HUDEP-2 (cell line): Measurements from ENCODE around the gene TBC1D25.

Source experiments
- DNase-seq, 76 experiments: peaks; one replicate each; lab custom pipeline; 2025; ENCODE audit not compliant: unreplicated experiment in 76 of 76; lab: John Stamatoyannopoulos, UW

TBC1D25 gene, protein sequence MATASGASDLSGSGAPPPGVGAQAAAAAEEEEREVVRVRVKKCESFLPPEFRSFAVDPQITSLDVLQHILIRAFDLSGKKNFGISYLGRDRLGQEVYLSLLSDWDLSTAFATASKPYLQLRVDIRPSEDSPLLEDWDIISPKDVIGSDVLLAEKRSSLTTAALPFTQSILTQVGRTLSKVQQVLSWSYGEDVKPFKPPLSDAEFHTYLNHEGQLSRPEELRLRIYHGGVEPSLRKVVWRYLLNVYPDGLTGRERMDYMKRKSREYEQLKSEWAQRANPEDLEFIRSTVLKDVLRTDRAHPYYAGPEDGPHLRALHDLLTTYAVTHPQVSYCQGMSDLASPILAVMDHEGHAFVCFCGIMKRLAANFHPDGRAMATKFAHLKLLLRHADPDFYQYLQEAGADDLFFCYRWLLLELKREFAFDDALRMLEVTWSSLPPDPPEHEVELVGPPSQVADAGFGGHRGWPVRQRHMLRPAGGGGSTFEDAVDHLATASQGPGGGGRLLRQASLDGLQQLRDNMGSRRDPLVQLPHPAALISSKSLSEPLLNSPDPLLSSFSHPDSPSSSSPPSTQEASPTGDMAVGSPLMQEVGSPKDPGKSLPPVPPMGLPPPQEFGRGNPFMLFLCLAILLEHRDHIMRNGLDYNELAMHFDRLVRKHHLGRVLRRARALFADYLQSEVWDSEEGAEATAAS

DNA sequence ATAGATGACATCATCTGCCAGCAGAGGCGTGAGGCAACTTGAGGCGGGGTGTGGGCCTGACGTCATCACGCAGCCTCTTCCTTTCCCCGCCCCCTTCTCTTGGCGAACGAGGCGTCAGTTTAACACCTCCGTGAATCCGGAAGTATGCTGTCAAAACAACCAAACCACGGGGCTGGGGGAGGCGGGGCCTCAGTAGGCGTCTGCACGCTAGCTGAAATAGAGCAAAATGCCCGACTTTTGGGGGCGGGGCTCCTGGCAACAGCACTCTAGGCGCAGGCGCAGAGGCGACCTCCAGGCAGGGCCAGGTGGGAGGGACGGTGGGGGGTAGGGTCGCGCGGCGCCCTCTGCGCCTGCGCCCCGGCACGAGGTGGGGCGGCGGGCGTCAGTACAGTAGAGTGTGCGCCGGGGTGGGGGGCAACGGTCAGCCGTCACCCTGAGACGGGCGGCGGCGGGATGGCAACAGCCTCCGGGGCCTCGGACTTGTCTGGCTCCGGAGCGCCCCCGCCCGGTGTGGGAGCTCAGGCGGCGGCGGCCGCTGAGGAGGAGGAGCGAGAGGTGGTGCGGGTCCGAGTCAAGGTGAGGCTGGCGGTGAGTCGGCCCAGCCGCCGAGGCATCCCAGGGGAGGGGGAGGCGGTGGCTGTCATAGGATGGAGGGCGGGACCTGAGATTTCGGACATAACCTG lies at the start of gene TBC1D25:
TBC1D25 (plus strand) TSS at position 370 of the 683 bp plus-strand sequence; CDS start at position 454, 84 bp downstream.
- peak; percentile 6 to 97 (median 91) for DNase-seq

DNA sequence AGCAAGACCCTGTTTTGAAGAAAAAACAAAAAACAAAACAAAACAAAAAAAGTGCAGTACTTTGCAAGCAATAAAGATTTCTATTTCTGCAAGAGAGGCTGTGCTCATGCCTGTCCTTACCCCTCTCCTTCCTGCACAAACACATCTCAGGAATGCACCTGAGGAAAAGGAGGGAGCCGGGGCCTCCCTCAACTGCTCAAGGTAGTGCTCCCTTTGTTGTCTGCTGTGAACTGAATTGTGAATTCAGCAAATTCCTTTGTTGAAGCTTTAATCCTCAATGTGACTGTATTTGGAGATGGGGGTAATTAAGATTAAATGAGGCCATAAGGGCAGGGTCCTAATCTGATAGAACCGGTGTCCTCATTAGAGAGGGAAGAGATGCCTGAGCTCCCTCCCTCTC lies 49.6 kb upstream of the TBC1D25 start:
- DNase-seq, result no peak

DNA sequence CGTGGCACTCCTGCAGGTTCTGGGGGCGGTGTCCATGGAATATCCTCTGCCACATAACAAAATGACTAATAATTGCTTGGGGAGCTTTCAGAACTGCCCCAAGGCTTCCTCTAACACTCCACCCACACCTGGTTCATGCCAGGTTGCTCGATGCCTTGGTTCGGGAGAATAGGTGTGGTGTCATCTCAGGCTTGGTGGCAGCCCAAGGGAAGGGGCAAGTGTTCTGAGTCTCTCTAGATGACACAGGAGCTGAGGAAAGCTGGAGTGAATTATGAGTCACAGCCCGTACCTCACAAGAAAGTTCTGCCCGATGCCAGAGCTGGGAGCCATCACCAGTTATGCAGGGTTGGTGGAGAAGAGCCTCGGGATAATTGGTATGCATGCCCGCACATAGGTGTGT lies 48.9 kb upstream of the TBC1D25 start:
- no peak for DNase-seq

DNA sequence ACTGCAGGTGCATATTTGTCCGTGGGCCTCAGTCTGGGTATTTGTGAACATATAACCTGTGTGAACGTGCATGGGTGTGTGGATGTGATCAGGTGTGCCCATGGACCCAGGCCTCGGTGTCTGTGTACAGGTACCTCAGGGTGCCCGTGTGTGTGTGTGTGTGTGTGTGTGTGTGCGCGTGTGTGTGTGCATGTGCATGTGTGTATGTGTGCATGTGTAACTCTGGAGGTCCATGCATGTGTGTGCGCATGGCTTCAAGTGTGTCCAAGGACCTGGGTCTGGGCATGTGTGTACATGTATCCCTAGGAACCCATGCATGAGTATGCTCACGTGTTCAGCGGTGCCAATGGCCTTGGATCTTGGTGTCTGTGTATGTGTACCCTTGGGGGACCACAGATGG lies 47.7 kb upstream of the TBC1D25 start:
- no peak for DNase-seq

DNA sequence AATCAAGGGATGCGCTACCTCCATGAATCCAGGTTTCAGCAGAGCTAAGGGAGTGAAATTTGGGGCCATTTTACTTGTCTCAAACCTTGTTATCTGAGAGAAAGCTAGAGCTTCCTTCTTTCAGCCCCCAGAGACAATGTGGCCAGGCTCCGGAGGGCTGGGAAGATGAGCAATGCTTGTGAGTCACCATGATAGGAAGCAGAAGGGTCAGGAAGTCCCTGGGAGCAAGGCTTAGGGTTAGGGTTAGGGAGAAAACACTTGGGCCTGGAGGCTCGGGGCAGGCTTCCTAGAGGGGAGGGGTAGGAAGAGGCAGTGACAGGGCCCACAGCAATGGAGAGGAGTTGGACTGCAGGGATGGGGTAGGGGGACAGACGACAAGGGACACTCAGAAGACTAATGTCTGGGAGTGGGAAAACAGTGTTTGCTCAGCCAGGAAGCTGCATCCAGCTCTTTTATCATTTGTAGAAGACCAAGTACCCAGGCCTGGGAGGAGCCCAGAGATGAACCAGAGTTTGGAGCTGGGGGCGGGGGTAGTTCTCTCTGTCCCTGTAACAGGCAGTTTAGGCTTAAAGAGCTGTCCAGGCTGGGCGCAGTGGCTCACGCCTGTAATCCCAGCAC lies 47.1 kb upstream of the TBC1D25 start:
- DNase-seq, result no peak

DNA sequence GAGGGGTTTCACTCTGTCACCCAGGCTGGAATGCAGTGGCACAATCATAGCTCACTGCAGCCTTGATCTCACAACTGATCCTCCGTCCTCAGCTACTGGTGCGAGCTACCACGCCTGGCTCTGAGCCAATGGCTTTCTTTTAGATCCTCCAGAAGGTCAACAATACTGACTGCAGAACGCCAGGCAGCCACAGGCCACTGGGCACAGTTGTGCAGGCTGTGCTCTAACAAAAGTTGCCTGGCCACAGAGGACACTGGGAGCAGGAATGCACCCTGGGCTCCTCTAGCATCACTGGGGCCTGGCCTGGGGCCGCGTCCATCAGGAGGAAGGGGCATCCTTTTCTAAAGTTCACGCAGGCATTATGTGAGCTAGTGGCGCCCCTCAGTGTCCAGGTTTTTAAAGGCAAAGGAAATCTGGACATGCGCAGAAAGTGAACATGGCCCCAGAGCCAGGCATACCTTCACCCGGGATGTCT lies 45.6 kb upstream of the TBC1D25 start:
- peak in 1 of 76 experiments; percentile 11 for DNase-seq

DNA sequence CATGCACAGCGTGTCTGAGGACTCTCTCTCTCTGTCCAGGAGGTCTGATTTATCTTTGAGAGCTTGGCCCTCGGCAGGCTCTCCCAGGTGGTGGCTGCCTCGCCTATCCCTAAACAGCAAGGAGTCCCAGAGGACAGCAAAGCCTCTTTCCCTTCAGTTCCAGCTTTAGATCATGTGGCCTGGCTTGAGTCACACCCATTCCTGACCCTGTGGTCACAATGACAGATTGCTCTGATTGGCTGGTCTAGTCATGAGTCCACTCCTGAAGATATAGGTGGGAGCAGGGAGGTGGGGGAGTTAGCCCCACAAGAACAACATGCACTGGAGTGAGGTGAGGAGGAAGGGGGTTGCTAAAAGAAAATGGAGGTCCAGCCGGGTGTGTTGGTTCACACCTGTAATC lies 42.9 kb upstream of the TBC1D25 start:
- DNase-seq, result no peak

DNA sequence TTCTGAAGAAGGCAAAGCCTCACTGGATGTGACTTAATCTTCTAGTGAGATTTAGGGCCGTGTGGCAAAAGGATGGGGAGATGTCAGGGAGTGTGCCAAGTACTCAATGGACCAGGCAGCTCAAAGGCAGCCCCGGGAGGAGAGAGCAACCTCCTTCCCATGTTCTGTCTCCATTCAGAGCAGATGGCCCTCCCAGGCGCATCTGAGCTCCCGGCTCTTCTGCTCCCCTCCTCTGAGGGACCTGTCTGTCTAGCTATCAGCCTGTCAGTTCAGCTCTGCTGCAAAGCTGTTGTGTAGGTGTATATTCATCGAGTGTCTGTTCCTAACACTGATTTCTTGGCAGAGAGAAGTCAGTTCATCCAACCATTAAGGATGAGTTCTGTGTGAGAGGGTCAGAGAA lies 41.6 kb upstream of the TBC1D25 start:
- no peak for DNase-seq

DNA sequence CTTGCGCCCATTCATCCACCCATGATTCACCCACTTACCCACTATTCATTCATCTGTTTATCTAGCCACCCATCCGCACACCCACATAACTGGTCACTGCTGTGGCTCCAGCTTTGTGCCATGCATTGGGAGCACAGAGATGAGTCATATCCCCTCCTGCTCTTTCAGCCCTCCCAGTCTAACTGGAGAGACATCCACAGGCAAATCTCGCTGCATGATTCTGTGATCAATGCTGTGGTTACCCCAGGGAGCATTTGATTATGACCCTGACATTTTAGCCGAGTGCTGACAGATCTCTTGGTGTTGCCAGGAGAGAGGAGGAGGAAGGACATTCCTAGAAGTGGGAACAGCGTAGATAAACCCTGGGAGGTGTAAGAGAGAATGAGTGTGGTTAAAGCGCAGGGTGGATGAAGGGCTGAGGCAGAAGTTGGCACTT lies 41.1 kb upstream of the TBC1D25 start:
- DNase-seq, result peak in 21 of 76 experiments; percentile 0 to 36 (median 11)

DNA sequence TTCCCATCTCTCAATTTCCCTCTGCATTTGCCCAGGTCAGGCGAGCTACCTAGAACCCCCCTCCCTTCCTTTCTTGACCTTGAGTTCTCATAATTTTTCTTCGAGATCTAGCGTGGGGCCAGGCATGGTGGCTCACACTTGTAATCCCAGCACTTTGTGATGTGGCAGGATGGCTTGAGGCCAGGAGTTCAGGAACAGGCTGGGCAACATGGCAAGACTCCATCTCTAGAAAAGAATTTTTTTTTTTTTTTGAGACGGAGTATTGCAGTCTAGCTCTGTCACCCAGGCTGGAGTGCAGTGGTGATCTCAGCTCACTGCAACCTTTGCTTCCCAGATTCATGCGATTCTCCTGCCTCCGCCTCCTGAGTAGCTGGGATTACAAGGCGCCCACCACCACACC lies 35.3 kb upstream of the TBC1D25 start:
- DNase-seq, result no peak

DNA sequence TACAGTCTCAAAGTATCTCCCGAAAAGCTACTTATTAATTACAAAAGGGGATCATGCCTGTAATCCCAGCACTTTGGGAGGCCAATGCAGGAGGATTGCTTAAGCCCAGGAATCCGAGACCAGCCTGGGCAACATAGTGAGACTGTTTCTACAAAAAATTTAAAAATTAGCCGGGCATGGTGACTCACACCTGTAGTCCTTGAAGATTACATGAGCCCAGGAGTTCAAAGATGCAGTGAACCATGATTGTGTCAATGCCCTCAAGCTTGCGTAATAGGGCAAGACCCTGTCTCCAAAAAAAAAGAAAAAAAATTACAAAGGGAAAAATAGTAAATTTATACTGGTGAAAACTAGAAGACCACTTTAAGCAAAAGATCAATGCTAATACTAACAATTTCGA lies 34.0 kb upstream of the TBC1D25 start:
- DNase-seq, result no peak

DNA sequence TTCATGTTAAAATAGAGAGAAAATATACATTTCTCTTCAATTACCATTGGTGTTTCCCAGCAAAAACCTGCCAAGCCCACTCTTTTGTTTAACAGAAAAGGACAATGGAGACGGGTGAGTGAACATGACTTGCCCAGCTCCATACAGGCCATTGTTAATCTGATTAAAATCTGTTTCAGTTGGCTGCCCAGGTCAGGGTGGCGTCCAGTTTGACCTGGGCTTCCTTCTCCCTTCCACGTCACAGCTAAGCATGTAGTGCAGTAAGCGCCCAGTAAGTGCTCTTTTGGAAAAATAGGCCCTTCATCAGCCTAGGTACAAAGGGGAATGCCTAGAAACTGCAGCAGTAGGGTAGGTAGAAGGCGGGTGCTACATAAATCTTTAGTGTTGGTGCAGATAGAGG lies 32.3 kb upstream of the TBC1D25 start:
- no peak for DNase-seq

DNA sequence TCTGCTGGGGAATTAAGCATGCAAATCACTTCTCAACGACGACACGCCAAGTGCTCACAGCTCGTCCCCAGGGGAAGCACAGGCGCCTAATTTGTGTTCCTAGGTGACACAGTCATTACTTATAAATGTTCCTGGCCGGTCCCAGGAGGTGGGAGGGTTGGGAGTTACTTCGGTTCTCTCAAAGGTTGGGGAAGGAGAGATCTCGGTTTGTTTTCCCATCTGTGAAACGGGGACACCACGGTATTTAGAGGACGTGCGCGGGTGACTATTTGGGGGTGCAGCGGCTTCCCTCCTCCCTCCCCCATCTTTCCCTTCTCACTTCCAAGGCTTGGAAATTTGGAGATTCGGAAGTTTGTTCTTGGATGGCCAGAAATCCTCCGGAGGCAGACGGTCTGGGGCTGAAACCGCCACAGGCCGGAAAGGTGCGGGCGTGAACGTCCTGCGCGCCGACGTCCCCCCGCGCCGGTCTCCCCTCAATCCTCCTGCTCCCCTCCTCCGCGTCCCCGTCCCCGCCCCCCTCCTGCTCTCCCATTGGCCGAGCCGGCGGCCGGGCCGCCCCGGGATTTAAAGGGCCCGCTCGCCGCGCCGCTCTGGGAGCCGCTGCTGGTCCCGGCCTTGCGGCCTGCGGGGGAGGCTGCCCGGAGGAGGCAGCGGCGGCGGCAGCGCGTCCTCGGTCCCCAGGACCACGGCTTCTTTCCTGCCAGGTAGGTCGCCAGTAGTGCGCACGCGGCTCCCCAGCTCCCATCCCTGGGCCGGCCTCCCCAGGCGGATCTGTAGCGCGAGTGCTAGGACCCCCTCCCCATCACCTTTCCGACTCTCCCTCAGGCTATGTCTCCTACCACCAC lies 30.9 kb upstream of the TBC1D25 start, which contains the start of gene PORCN:
PORCN (plus strand) TSS at position 593 of the 845 bp plus-strand sequence. CDS start 829 bp downstream, outside the sequence.
- peak in 59 of 76 experiments; percentile 1 to 70 (median 45) for DNase-seq

DNA sequence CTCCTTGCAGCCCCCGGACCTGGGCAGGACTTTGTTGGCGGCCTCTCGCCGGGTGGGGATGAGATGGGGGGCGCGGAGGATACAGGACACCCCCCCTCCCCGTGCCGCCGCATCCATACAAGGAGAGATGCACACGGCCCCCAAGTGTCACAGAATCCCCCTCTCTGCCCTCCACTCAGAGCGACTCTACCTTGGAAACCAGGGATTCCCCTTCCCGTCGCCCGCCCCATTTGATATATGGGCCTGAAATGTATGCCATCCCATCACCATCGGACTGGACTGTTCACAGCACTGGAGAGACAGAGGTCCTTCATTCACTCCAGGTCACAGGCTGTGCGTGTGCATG lies 30.3 kb upstream of the TBC1D25 start:
- DNase-seq, result no peak

DNA sequence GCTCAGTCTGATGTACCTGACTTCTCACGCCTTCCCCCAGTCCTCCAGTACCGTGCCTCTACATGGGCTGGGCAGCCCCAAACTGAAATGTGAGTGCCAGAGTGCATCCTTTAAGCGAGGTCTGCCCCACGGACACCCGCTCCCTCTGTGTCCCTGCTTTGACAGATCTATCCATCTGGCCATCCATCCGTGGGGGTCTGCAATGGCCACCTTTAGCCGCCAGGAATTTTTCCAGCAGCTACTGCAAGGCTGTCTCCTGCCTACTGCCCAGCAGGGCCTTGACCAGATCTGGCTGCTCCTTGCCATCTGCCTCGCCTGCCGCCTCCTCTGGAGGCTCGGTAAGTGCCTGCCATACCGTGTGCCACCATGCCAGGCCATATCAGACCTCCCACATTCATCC lies 29.9 kb upstream of the TBC1D25 start:
- DNase-seq, result no peak

DNA sequence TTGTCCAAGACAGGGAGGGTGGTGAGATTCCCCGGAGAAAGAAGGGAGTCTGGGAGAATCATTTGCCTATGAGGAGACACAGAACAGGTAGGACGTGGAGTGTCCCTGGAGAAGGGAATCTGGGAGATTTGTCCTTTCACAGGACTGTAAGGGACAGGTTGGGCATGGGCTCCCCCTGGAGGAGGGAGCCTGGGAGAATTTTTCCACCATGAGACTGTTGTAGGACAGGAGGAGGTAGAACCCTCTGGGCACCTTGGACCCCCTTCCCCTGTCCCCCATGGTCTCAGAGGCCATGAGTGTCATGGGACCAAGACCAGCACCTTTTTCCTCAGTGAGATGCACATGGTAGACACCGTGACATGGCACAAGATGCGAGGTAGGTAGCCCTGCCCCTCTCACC lies 28.0 kb upstream of the TBC1D25 start:
- DNase-seq, result peak in 1 of 76 experiments; percentile 23

DNA sequence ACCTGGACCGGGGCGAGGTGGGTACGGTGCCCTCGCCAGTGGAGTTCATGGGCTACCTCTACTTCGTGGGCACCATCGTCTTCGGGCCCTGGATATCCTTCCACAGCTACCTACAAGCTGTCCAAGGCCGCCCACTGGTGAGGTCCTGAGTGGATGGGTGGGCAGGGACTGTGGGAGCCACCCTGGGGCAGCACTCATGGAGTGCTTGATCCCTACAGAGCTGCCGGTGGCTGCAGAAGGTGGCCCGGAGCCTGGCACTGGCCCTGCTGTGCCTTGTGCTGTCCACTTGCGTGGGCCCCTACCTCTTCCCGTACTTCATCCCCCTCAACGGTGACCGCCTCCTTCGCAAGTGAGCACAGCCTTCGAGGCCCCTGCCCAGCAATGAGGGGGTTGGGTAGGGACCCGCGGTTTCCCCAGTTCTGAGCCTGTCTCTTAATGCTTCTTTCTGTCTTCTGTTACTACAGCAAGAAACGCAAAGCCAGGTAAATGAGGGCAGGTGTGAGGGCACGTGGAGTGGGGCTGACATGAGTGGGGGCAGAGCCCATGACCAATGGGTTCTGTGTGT lies 27.1 kb upstream of the TBC1D25 start:
- no peak for DNase-seq

DNA sequence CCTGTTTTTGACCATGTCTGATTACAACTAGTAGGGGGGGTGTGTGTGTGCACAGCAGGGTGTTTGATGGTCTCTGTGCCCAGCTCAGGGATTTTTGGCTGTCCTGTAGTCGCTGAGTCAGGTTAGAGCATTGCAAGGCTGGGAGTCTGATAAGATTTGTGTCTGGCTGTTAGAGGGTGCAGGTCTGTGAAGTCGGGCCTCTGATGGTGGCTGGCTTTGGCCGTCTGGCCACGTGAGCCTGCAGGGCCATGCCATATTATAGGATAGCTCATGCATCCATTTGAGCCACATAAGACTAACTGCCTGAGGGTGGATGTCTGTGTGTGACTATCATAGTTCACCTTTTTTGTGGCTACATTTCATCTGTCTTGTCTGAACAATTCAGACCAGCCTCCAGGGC lies 25.8 kb upstream of the TBC1D25 start:
- no peak for DNase-seq

DNA sequence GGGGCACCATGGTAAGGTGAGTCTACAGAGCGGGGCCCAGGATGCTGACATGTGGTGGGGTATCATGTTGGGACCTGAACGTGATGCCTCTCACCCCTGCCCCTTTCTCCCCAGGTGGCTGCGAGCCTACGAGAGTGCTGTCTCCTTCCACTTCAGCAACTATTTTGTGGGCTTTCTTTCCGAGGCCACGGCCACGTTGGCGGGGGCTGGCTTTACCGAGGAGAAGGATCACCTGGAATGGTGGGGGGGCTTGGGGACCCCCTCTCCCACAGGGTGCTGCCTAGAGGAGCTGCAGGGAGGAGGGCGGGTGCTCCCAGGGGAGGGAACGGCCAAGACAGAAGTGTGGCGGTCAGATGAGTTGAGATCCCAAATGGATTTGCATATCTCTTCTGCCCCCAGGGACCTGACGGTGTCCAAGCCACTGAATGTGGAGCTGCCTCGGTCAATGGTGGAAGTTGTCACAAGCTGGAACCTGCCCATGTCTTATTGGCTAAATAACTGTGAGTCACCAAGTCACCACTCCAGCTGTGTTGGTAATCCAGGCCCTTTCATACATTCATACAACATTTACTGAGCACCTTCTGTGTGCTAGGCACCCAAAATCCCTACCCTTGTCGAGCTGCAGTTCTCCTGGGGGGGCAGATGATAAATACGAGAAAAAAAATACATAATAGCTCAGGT lies 25.2 kb upstream of the TBC1D25 start:
- DNase-seq, result no peak
